ENCODE measurements around the gene KLHL7.
"Not testable (repeated sequence)": the region's sequence is repeated elsewhere in the genome, so short reads cannot be mapped to it uniquely, and the experiment has no call there.

Gene KLHL7

GRCh38 chr7:23214423-23214822, 108.8 kb downstream of the KLHL7 start:
- DNase-seq (ENCODE audit: low read depth, low spot score) = no peak

- no peak for DNase-seq (ENCODE audit: low read depth, low spot score)
Observed at GRCh38 chr7:23214938-23215337, 109.4 kb downstream of the KLHL7 start.

GRCh38 chr7:23216021-23216420, 110.4 kb downstream of the KLHL7 start:
- no peak for DNase-seq (ENCODE audit: low read depth, low spot score)

- DNase-seq (ENCODE audit: low read depth, low spot score) = no peak
Observed at GRCh38 chr7:23218196-23218595, 112.6 kb downstream of the KLHL7 start.

- DNase-seq (ENCODE audit: low read depth, low spot score) = no peak
Observed at GRCh38 chr7:23220690-23221305, 115.2 kb downstream of the KLHL7 start.

- no peak for DNase-seq (ENCODE audit: low read depth, low spot score)
Observed at GRCh38 chr7:23222439-23223030, 117.0 kb downstream of the KLHL7 start.

GRCh38 chr7:23224364-23224763, 118.8 kb downstream of the KLHL7 start:
- not testable (repeated sequence) for DNase-seq (ENCODE audit: low read depth, low spot score)

GRCh38 chr7:23226844-23227450, 121.4 kb downstream of the KLHL7 start:
- DNase-seq (ENCODE audit: low read depth, low spot score) = no peak

Data from smooth muscle cell of the brain vasculature (primary cell).